DMS79 (cell line): ENCODE data around the gene SRRD.

ENCODE experiments used
- DNase-seq: peaks from one replicate; lab custom pipeline; 2025; lab: John Stamatoyannopoulos, UW

The SRRD gene

GRCh38 chr22:26453812-26454500, 29.7 kb upstream of the SRRD start:
- DNase-seq, result no peak

DNA sequence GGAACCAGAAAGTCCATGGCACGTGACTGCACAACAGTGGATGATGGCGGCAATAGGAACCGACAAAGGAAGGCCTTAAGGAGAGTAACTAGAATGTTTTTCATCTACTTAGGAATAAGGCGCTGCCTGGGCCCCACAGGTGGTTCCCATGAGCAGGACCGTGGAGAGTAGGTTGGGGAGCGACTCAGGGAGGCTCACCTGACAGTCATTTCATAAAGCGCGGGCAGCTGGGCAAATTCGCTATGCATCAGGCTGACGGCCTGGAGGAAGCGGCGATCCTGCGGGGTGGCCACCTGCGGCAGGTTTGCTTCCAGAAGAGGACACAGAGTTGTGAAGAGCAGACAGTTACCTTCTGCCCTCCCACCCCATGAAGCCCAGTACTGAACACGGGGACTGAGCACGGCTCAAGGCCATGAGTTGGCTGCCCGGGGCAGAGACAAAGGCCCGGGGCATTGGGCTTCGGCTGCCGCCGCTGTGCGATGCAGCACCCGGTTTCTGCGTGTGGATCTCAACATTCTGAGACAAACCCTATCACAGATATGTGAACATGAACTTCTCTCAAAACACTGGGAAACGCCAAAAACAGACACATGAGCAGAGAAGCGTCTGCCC, 25.9 kb upstream of the SRRD start:
- no peak for DNase-seq

DNA sequence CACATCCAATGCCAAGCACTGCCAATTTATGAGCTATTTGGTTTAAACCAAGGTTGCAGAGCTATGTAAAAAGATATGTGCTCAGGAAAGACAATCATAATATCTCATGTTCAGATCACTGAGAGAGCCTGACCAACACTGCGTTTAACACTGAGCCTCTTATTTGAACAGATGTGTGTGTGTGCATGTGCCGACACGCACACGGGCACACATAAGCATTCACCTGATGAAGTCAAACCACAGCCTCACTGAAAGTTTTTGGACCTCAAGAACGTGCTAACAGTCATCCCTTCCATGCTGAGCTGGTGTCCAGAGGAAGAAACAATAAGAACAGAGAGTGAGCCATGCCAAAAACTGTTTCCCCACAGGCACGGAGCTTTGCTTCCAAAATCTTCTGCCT, 23.5 kb upstream of the SRRD start:
- no peak for DNase-seq

- no peak for DNase-seq
These were observed 22.4 kb upstream of the SRRD start for GRCh38 chr22:26461188-26461810.

- no peak for DNase-seq
These were observed 21.6 kb upstream of the SRRD start for GRCh38 chr22:26462051-26462450.

DNA sequence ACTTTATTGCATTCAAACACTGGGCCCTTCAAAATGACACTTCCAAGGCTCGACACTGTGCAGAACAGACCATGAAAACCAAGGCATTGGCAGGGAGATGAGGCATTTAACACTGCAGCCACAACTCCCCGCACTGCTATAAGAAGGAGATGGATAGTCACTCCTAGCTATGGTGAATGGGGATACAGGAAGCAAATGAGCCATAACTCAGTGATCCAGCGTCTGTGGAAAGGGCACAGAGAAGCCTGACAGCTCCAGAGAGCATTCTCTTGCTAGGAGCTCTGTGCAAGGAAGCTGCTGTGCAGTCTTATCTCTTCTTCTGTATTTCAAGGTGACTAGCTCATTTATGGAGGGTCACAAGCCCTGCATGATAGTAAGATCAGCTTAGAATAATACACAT, 21.0 kb upstream of the SRRD start:
- DNase-seq, result no peak

DNA sequence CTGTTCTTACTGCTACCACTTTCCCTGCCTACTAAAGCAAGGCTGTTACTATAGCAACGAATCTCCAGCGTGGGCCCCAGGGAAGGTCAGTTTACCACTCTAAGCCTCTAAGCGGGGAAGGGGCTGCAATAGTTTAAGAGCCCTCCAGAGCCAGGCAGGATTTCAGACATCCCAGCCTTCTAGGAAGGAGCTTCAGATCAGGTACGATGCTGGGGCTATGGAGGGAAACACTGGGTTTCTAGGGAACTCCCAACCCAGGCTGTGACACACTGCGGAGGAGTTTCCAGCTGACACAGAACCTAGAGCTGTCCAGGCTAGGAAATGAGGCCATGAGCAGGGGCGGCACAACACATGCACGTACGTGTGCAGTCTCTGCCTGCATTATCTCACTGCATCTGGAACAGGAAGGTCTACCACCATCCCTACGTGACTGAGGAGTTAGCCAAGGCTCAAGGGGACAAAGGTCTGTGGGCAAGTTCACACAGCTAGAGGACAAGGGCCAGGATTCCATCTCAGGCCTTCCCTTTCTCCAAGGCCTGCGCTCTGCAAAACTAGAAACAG, 20.5 kb upstream of the SRRD start:
- DNase-seq, result no peak

- no peak for DNase-seq
These were observed 20.0 kb upstream of the SRRD start for GRCh38 chr22:26463688-26464087.

DNA sequence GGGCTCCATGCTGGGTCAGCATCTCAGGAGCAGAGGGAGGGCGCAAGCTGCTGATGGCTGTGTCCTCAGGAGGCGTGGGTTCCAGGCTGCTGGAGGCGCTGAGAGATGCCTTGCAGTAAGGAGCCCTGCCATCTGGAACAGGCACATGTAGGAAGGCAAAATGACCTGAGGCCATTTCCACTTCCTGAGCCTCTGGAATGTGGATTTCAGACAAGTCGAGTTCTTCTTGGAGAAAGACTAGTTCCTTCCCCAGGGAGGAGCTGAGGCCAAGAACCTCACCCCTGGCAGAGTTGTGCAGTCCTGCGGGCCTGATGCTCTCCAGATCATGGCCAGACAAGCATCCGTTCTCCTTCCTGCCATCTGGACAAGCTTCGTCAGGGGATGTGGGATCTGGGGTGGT, 19.4 kb upstream of the SRRD start:
- no peak for DNase-seq

GRCh38 chr22:26466196-26466595, 17.5 kb upstream of the SRRD start:
- DNase-seq, result no peak

- no peak for DNase-seq
These were observed 12.9 kb upstream of the SRRD start for GRCh38 chr22:26470807-26471206.

GRCh38 chr22:26471522-26471921, 12.2 kb upstream of the SRRD start:
- no peak for DNase-seq

- DNase-seq, result no peak
These were observed 9.0 kb upstream of the SRRD start for GRCh38 chr22:26474682-26475081.

DNA sequence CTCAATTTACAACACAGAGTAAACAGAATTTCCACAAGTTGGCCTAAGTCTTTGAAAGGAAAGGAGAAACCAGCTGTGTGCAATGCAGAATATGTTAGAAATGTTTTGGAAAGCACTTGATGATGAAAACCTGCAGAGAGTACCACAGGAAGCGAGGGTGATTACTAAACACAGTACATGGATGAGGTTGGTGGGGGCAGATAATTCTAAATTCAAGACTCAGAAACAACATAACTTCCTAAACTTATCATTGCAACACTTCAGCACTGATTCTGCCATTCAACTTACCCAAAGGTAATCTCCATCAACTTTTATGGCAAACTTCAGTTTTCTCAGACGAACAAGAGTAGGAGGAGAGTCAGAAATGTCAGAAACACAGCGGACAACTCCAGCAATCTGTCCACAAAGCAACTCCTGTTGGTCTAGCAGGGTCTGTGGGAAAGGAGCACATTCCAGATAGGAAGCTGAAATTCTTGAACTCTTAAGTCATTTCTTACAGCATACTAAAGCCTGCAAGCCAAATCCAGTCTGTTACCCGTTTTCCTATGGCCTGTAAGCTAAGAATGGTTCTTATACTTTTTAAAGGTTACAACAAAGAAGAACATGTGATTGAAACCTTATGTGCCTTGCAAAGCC, 6.9 kb upstream of the SRRD start:
- no peak for DNase-seq

- DNase-seq, result no peak
These were observed 6.3 kb upstream of the SRRD start for GRCh38 chr22:26477341-26477731.

- no peak for DNase-seq
These were observed 4.5 kb upstream of the SRRD start for GRCh38 chr22:26479043-26479791.

DNA sequence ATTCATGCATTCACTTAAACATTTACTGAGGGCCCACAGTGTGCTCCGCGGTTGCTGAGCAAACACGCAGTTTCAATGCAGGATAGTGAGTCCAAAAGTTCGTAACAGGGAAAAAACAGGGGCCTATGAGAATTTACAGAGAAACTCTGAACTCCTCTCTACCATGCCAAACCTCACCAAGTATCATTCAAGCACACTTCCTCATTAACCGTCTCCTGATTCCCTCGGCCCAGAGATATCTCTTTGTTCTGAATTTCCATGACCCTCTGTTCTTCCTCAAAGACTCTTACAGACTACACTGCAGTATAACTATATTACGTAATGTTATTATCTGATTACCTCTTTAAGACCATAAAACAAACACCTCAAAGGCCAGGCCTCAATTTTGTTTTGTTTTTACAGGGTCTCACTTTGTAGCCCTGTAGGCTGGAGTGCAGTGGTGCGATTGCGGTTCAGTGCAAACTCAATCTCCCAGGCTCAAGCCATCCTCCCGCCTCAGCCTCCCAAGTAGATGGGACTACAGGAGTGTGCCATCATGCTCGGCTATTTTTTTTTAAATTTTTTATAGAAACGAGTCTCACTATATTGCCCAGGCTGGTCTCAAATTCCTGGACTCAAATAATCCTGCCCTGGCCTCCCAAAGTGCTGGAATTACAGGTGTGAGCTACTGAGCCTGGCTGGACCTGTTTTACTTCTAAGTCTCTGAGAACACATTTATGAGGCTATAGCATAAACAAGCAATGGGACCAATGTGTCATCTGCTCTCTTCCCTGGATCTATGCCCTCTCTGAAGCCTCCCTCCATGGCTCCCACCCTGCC, 3.7 kb upstream of the SRRD start:
- DNase-seq, result no peak

- no peak for DNase-seq
These were observed 3.1 kb upstream of the SRRD start for GRCh38 chr22:26480611-26480932.

- no peak for DNase-seq
These were observed 2.5 kb upstream of the SRRD start for GRCh38 chr22:26481112-26481693.

- no peak for DNase-seq
These were observed 2.0 kb upstream of the SRRD start for GRCh38 chr22:26481694-26482093.

GRCh38 chr22:26482161-26482560, 1.5 kb upstream of the SRRD start:
- DNase-seq, result no peak
